GM12878 (cell line): Measurements from ENCODE around the gene STEAP1B. TPM values are rescaled to one million over a fixed set of nuclear protein-coding genes. Genes with fewer than 3 reads are reported as not detected.

ENCODE experiments used
- ATAC-seq: fragments of 200-7000 bp; cut with Tn5 transposase; 3 replicates; pipeline ENCODE4 v1.9.1; 2020; ENCODE audit warnings: mild to moderate bottlenecking, moderate library complexity
- BruUV-seq: library from RNA; stranded (reverse); fragments of 400-500 nt; replicated peaks from 2 replicates; lab custom pipeline; 2021; lab: Mats Ljungman, UMichigan
- CTCF ChIA-PET: fragments of 300-600 bp; sonication (Branson Sonifier 250); formaldehyde crosslinking; extraction: SDS; loops from one replicate; lab custom pipeline; 2021; ENCODE audit warnings: inconsistent platforms; lab: Yijun Ruan, JAX
- POLR2A ChIA-PET: fragments of 350-600 bp; formaldehyde crosslinking; extraction: SDS; loops from one replicate; lab custom pipeline; 2021; ENCODE audit warnings: inconsistent platforms; lab: Charles Lee
- RAD21 ChIA-PET: fragments of 300-600 bp; sonication (Branson Sonifier 250); formaldehyde crosslinking; loops from one replicate; lab custom pipeline; 2023; ENCODE audit warnings: antibody characterized with exemption; ENCODE audit not compliant: unreplicated experiment; lab: Charles Lee
- SMC1A ChIA-PET: fragments of 300-600 bp; sonication (Branson Sonifier 250); formaldehyde crosslinking; loops from one replicate; lab custom pipeline; 2023; ENCODE audit not compliant: unreplicated experiment, uncharacterized antibody; lab: Charles Lee
- DNase-seq: peaks from one replicate; pipeline ENCODE4 v3.0.0-alpha.2; 2011; ENCODE audit warnings: low read depth, low spot score
- FAIRE-seq: peaks from 3 replicates; lab custom pipeline; 2011; peaks lifted over from hg19 to GRCh38; lab: Jason Lieb, UNC
- H2AFZ ChIP-seq: 2 replicates; pipeline ENCODE4 v1.6.0; 2011; ENCODE audit warnings: low read depth, low read length, control low read depth; ENCODE audit not compliant: control insufficient read depth
- H3K27ac ChIP-seq: 2 replicates; pipeline ENCODE4 v1.5.1; 2011; ENCODE audit warnings: control low read depth; ENCODE audit not compliant: control insufficient read depth, insufficient read depth
- H3K27me3 ChIP-seq, 2 experiments: replicated peaks in 1 of 2; 2 replicates each; pipeline versions ENCODE4 v1.6.0 to v1.6.1; 2011; ENCODE audit warnings: low read length in 1 of 2; ENCODE audit not compliant: control insufficient read depth in 2 of 2, insufficient read depth in 2 of 2
- H3K36me3 ChIP-seq, 2 experiments: 2 replicates each; pipeline ENCODE4 v1.5.1; 2011; ENCODE audit warnings: low read length in 1 of 2; ENCODE audit not compliant: control insufficient read depth in 2 of 2, insufficient read depth in 2 of 2
- H3K4me1 ChIP-seq: 2 replicates; pipeline ENCODE4 v1.6.1; 2011; ENCODE audit warnings: mild to moderate bottlenecking, low read length, moderate library complexity, mixed read lengths; ENCODE audit not compliant: control insufficient read depth, insufficient read depth
- H3K4me2 ChIP-seq: 2 replicates; pipeline ENCODE4 v1.6.0; 2011; ENCODE audit warnings: control low read depth; ENCODE audit not compliant: control insufficient read depth, insufficient read depth
- H3K4me3 ChIP-seq: fragments of 200-600 bp; sonication (generic); 2 replicates; pipeline ENCODE4 v1.5.1; 2016
- H3K79me2 ChIP-seq: 2 replicates; pipeline ENCODE4 v1.6.0; 2011; ENCODE audit warnings: low read length; ENCODE audit not compliant: control insufficient read depth, insufficient read depth
- H3K9ac ChIP-seq: 2 replicates; pipeline ENCODE4 v1.8.0; 2011; ENCODE audit warnings: low read length, control low read depth, mixed read lengths; ENCODE audit not compliant: control insufficient read depth, insufficient read depth
- H3K9me3 ChIP-seq: replicated peaks from 3 replicates; pipeline ENCODE4 v1.5.1; 2011; ENCODE audit warnings: mild to moderate bottlenecking, low read length; ENCODE audit not compliant: control insufficient read depth, insufficient read depth
- H4K20me1 ChIP-seq: 2 replicates; pipeline ENCODE4 v1.6.0; 2011; ENCODE audit not compliant: control insufficient read depth, insufficient read depth
- ATF7 ChIP-seq: fragments of 450-650 bp; IDR thresholded peaks from 2 replicates; pipeline ENCODE4 v1.6.1; 2016; ENCODE audit warnings: low read depth, mild to moderate bottlenecking
- BCL11A ChIP-seq: IDR thresholded peaks from 2 replicates; pipeline ENCODE4 v1.6.1; 2011; ENCODE audit warnings: low read depth, low read length
- BHLHE40 ChIP-seq, 2 experiments: fragments of 450-650 bp in 1 of 2; IDR thresholded peaks; 2 replicates each; pipeline ENCODE4 v1.6.1; 2011 to 2017; ENCODE audit warnings: low read depth in 2 of 2, borderline replicate concordance in 1 of 2, improper control_type of control experiment in 1 of 2, low read length in 1 of 2, mild to moderate bottlenecking in 1 of 2
- ETV6 ChIP-seq, 2 experiments: fragments of 450-650 bp in 1 of 2; IDR thresholded peaks in 1 of 2; conservative IDR thresholded peaks in 1 of 2; 2 replicates each; pipeline ENCODE4 v1.6.1; 2014; ENCODE audit warnings: antibody characterized with exemption in 1 of 2, borderline replicate concordance in 1 of 2, low read depth in 1 of 2, mild to moderate bottlenecking in 1 of 2, moderate library complexity in 1 of 2
- IRF4 ChIP-seq: IDR thresholded peaks from 2 replicates; pipeline ENCODE4 v1.6.1; 2011; ENCODE audit warnings: low read depth, low read length
- IRF5 ChIP-seq: fragments of 450-650 bp; IDR thresholded peaks from 2 replicates; pipeline ENCODE4 v1.6.1; 2017; ENCODE audit warnings: borderline replicate concordance
- KDM1A ChIP-seq: fragments of 200-600 bp; sonication (generic); IDR thresholded peaks from 2 replicates; pipeline ENCODE4 v1.6.1; 2016; ENCODE audit warnings: borderline replicate concordance
- KLF5 ChIP-seq: fragments of 450-650 bp; IDR thresholded peaks from 2 replicates; pipeline ENCODE4 v1.6.1; 2014; ENCODE audit warnings: mild to moderate bottlenecking; ENCODE audit not compliant: partially characterized antibody
- NBN ChIP-seq: fragments of 450-650 bp; IDR thresholded peaks from 2 replicates; pipeline ENCODE4 v1.6.1; 2016
- NFIC ChIP-seq: IDR thresholded peaks from 2 replicates; pipeline ENCODE4 v1.6.1; 2012; ENCODE audit warnings: low read depth, mild to moderate bottlenecking, inconsistent platforms, low read length, moderate library complexity
- PAX5 ChIP-seq: IDR thresholded peaks from 2 replicates; pipeline ENCODE4 v1.6.1; 2011; ENCODE audit warnings: low read depth, low read length, borderline replicate concordance
- PRDM15 ChIP-seq: fragments of 450-650 bp; formaldehyde crosslinking; IDR thresholded peaks from 2 replicates; pipeline ENCODE4 v1.4.0; 2020; ENCODE audit warnings: mild to moderate bottlenecking, moderate library complexity
- SRF ChIP-seq, 2 experiments: IDR thresholded peaks; 2 replicates each; pipeline ENCODE4 v1.6.1; 2011; ENCODE audit warnings: low read depth in 2 of 2, low read length in 2 of 2, mild to moderate bottlenecking in 1 of 2, moderate library complexity in 1 of 2
- ZNF207 ChIP-seq: fragments of 450-650 bp; IDR thresholded peaks from 2 replicates; pipeline ENCODE4 v1.6.1; 2014; ENCODE audit warnings: antibody characterized with exemption, mild to moderate bottlenecking, borderline replicate concordance
- ZNF687 ChIP-seq: fragments of 450-650 bp; IDR thresholded peaks from 2 replicates; pipeline ENCODE4 v1.6.1; 2017; ENCODE audit warnings: mild to moderate bottlenecking, moderate library complexity
- in situ Hi-C: fragments of 300-500 bp; cut with MboI; formaldehyde crosslinking; loops from 9 replicates; pipeline ENCODE4 v1.14.3; 2018; ENCODE audit warnings: mixed read lengths
- intact Hi-C: fragments of 100-400 bp; cut with micrococcal nuclease; formaldehyde crosslinking; loops from one replicate; pipeline ENCODE4 v1.14.2; 2022; ENCODE audit not compliant: unreplicated experiment
- polyA plus RNA-seq, 11 experiments: library from polyadenylated mRNA; depleted of rRNA in 4 of 11; unstranded in 6 of 11; stranded (reverse) in 5 of 11; fragments of >200 nt; fragmentation: Nextera tagmentation in 4 of 11; fragmentation: Illumina TruSeq in 1 of 11; extraction: Ambion mirVana in 4 of 11; extraction: Trizol in 1 of 11; gene quantifications; 1 replicate in 1 of 11; 2 replicates in 10 of 11; pipeline versions ENCODE4 v1.2.1 to v1.2.3, GENCODE V29; 2011 to 2016; ENCODE audit warnings: inconsistent platforms in 2 of 11, missing spikeins in 2 of 11, low read depth in 1 of 11
- total RNA-seq, 4 experiments: library from RNA; depleted of rRNA in 3 of 4; stranded (reverse); fragments of >200 nt in 3 of 4; fragmentation: Illumina TruSeq in 1 of 4; extraction: Trizol in 1 of 4; gene quantifications; 2 replicates each; pipeline versions ENCODE4 v1.2.1 to v1.2.3, GENCODE V29; 2013 to 2021

STEAP1B gene
- total and polyA plus RNA-seq, 10 of the 15 experiments (the other 5 are each of a cell fraction or from before 2014, with no cell fraction given): 0.14 TPM; not detected in 9

- ATAC-seq (peak; percentile 69), FAIRE-seq (peak; percentile 47), DNase-seq (no peak)
- no peak overlapping the region for H3K9ac ChIP-seq
- BruUV-seq: no TSS peak
- in situ Hi-C loops: no loop called here
- H3K4me2 ChIP-seq: peak overlapping the region; percentile 6
- no peaks in the 10 kb centered on the region for H4K20me1 ChIP-seq
- no peaks in the 10 kb centered on the region for H3K36me3 ChIP-seq
- peaks cover 42% of the 10 kb centered on the region for H3K4me1 ChIP-seq
- no peak overlapping the region for H2AFZ ChIP-seq
- peak overlapping the region; percentile 43 for H3K27ac ChIP-seq
- ChIA-PET SMC1A (interaction anchor here (0.7 to 3.6 kb wide), 9 partner anchors 8 to 102 kb away, joined by 3 to 38 read pairs (median 3); no protein-coding TSS in a partner anchor), CTCF (interaction anchor here (0.6 to 3.0 kb wide), 3 partner anchors 12 to 1139 kb away, joined by 3 to 21 read pairs (median 3); no protein-coding TSS in a partner anchor), POLR2A (interaction anchor here (0.8 to 0.9 kb wide), 2 partner anchors 10 to 96 kb away, joined by 3 read pairs; no protein-coding TSS in a partner anchor), RAD21 (interaction anchor here (0.6 to 3.6 kb wide), 6 partner anchors 9 to 337 kb away, joined by 3 to 13 read pairs (median 5); no protein-coding TSS in a partner anchor)
- H3K27me3 ChIP-seq: no peaks in the 10 kb centered on the region
- H3K79me2 ChIP-seq: no peaks in the 10 kb centered on the region
- H3K9me3 ChIP-seq: no peaks in the 10 kb centered on the region
- no peak overlapping the region for H3K4me3 ChIP-seq
- intact Hi-C loops: loop anchor here (1.0 to 10.0 kb wide), 4 partner anchors 45 to 502 kb away; partner anchors contain the start of gene CDCA7L
- TF ChIP-seq ATF7: no peak
- no peak for TF ChIP-seq NFIC
- TF ChIP-seq BCL11A: peak; percentile 40; the same call in 1 of the 2 replicates
- TF ChIP-seq IRF5: no peak
- TF ChIP-seq SRF (IDR thresholded peaks at IDR 0.05; ENCODE audit: low read depth in 2 of 2, low read length in 2 of 2): no peak
- no peak for TF ChIP-seq NBN
- TF ChIP-seq ZNF207: no peak
- TF ChIP-seq KLF5: no peak
- TF ChIP-seq PRDM15: no peak
- no peak for TF ChIP-seq BHLHE40 (IDR thresholded peaks at IDR 0.05; ENCODE audit: borderline replicate concordance in 1 of 2, low read depth in 2 of 2, low read length in 1 of 2)
- no peak for TF ChIP-seq PAX5
- TF ChIP-seq IRF4: no peak
- no peak for TF ChIP-seq ETV6 (conservative IDR thresholded peaks at IDR 0.05 in 1 of 2, IDR thresholded peaks at IDR 0.05 in 1 of 2; ENCODE audit: borderline replicate concordance in 1 of 2, low read depth in 1 of 2)
- peak; percentile 18; the same call in 1 of the 2 replicates for TF ChIP-seq ZNF687
- no peak for TF ChIP-seq KDM1A
Observed at GRCh38 chr7:22447008-22447407, 53.0 kb downstream of the STEAP1B start.
